ENCODE results near the gene ZNF648. TPM values are rescaled to one million over a fixed set of nuclear protein-coding genes. Genes with fewer than 3 reads are reported as not detected.
"Not testable (repeated sequence)": the region's sequence is repeated elsewhere in the genome, so short reads cannot be mapped to it uniquely, and the experiment has no call there.

Gene ZNF648
- total and polyA plus RNA-seq, 4 donors = not detected

GRCh38 chr1:182050481-182051448 is 10.7 kb downstream of the ZNF648 start:
- 66 to 72% methylated on average over 4 of the region's 4 CpGs for WGBS, 2 donors
- intact Hi-C loops (cut with DNase I) = loop anchor here (10.0 kb wide), 2 partner anchors 566 to 576 kb away; partner anchors contain the start of gene CACNA1E (in 1 of the 2)

DNA sequence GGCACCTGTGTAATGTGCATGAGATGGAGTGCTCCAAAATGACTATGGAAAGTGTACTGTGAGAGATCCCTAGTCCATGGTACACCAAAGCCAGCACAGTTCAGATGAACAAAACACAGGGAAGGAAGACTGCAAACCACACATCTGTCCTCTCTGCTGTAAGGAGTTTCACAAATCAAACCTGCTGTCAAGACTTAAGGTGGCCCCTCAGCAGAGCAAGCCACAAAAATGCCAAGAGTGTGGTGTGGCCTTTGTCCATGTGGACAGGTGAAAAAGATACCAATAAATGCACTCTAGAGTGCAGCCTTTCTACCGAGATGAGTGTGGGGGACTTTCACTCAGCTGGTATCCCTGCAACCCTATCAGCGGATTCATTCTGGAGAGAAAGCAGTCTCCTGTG is 12.9 kb downstream of the ZNF648 start:
- Histone ChIP-seq H3K4me1 (ENCODE audit: control insufficient read depth in 1 of 2, insufficient read depth in 2 of 2, low read length in 2 of 2) (no peaks in the 10 kb centered on the region), H3K27ac (ENCODE audit: low read depth in 1 of 2, low read length in 2 of 2) (no peak overlapping the region), H3K27me3 (ENCODE audit: control insufficient read depth in 1 of 2, insufficient read depth in 2 of 2, low read length in 1 of 2) (no peaks in the 10 kb centered on the region), H3K36me3 (ENCODE audit: control insufficient read depth in 1 of 2, insufficient read depth in 2 of 2, low read length in 1 of 2) (no peaks in the 10 kb centered on the region), H3K9me3 (ENCODE audit: control insufficient read depth, low read length) (peaks cover 3% of the 10 kb centered on the region), H3K4me3 (ENCODE audit: low read length in 2 of 2) (no peak overlapping the region)
- ATAC-seq (ENCODE audit: low FRiP score) (no peak), DNase-seq (no peak)
- intact Hi-C loops (cut with DNase I) = no loop called here
- 75 to 81% methylated on average over 2 of the region's 2 CpGs for WGBS, 2 donors

More at GRCh38 chr1:182050481-182051448, 10.7 kb downstream of the ZNF648 start:
- H3K4me3 ChIP-seq (ENCODE audit: low read length in 2 of 2) = no peak overlapping the region
- no peaks in the 10 kb centered on the region for H3K27me3 ChIP-seq (ENCODE audit: control insufficient read depth in 1 of 2, insufficient read depth in 2 of 2, low read length in 1 of 2)
- no peaks in the 10 kb centered on the region for H3K4me1 ChIP-seq (ENCODE audit: control insufficient read depth in 1 of 2, insufficient read depth in 2 of 2, low read length in 2 of 2)
- H3K9me3 ChIP-seq (ENCODE audit: control insufficient read depth, low read length) = peaks cover 3% of the 10 kb centered on the region
- H3K36me3 ChIP-seq (ENCODE audit: control insufficient read depth in 1 of 2, insufficient read depth in 2 of 2, low read length in 1 of 2) = no peaks in the 10 kb centered on the region
- DNase-seq = no peak
- ATAC-seq (ENCODE audit: low FRiP score) = no peak
- no peak overlapping the region for H3K27ac ChIP-seq (ENCODE audit: low read depth in 1 of 2, low read length in 2 of 2)

DNA sequence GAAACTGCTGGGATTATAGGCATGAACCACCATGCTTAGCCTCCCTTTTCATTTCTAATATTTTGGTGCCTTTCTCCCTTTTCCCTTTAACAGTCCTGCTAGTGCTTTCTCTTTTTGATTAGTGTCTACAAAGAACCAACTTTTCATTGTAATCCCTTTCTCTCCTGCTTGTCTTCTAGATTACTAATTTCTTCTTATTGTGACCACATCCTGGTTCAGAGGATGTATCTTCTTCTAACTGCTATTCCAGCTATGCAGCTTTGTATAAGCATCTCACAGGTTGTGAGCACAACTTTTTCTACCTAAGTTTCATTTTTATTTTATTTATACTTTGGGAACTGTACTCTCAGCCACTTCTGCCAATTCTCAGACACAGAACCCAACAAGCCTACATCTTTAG is 14.7 kb downstream of the ZNF648 start:
- peaks cover 3% of the 10 kb centered on the region for H3K9me3 ChIP-seq (ENCODE audit: control insufficient read depth, low read length)
- intact Hi-C loops (cut with DNase I) = no loop called here
- H3K4me1 ChIP-seq (ENCODE audit: control insufficient read depth in 1 of 2, insufficient read depth in 2 of 2, low read length in 2 of 2) = no peaks in the 10 kb centered on the region
- no peak for ATAC-seq (ENCODE audit: low FRiP score)
- no peak overlapping the region for H3K27ac ChIP-seq (ENCODE audit: low read depth in 1 of 2, low read length in 2 of 2)
- no peak overlapping the region for H3K4me3 ChIP-seq (ENCODE audit: low read length in 2 of 2)
- no peaks in the 10 kb centered on the region for H3K27me3 ChIP-seq (ENCODE audit: control insufficient read depth in 1 of 2, insufficient read depth in 2 of 2, low read length in 1 of 2)
- DNase-seq = no peak
- no peaks in the 10 kb centered on the region for H3K36me3 ChIP-seq (ENCODE audit: control insufficient read depth in 1 of 2, insufficient read depth in 2 of 2, low read length in 1 of 2)

GRCh38 chr1:182045481-182045880 is 16.0 kb downstream of the ZNF648 start:
- H3K4me1 ChIP-seq (ENCODE audit: control insufficient read depth in 1 of 2, insufficient read depth in 2 of 2, low read length in 2 of 2); H3K27me3 ChIP-seq (ENCODE audit: control insufficient read depth in 1 of 2, insufficient read depth in 2 of 2, low read length in 1 of 2); ATAC-seq (ENCODE audit: low FRiP score); H3K9me3 ChIP-seq (ENCODE audit: control insufficient read depth, low read length); DNase-seq; H3K27ac ChIP-seq (ENCODE audit: low read depth in 1 of 2, low read length in 2 of 2); H3K4me3 ChIP-seq (ENCODE audit: low read length in 2 of 2); H3K36me3 ChIP-seq (ENCODE audit: control insufficient read depth in 1 of 2, insufficient read depth in 2 of 2, low read length in 1 of 2); intact Hi-C loops (cut with DNase I): not testable (repeated sequence)
- WGBS, 2 donors = 83 to 85% methylated on average over 8 of the region's 8 CpGs

GRCh38 chr1:182041615-182042014 is 19.9 kb downstream of the ZNF648 start:
- Histone ChIP-seq H3K9me3 (ENCODE audit: control insufficient read depth, low read length) (peaks cover 2% of the 10 kb centered on the region), H3K4me1 (ENCODE audit: control insufficient read depth in 1 of 2, insufficient read depth in 2 of 2, low read length in 2 of 2) (no peaks in the 10 kb centered on the region), H3K27me3 (ENCODE audit: control insufficient read depth in 1 of 2, insufficient read depth in 2 of 2, low read length in 1 of 2) (no peaks in the 10 kb centered on the region), H3K36me3 (ENCODE audit: control insufficient read depth in 1 of 2, insufficient read depth in 2 of 2, low read length in 1 of 2) (no peaks in the 10 kb centered on the region), H3K27ac (ENCODE audit: low read depth in 1 of 2, low read length in 2 of 2) (no peak overlapping the region), H3K4me3 (ENCODE audit: low read length in 2 of 2) (no peak overlapping the region)
- 72 to 75% methylated on average over 3 of the region's 3 CpGs for WGBS, 2 donors
- no peak for ATAC-seq (ENCODE audit: low FRiP score)
- intact Hi-C loops (cut with DNase I) = no loop called here
- DNase-seq = no peak

- Histone ChIP-seq H3K27ac (ENCODE audit: low read depth in 1 of 2, low read length in 2 of 2) (no peak overlapping the region), H3K36me3 (ENCODE audit: control insufficient read depth in 1 of 2, insufficient read depth in 2 of 2, low read length in 1 of 2) (no peaks in the 10 kb centered on the region), H3K9me3 (ENCODE audit: control insufficient read depth, low read length) (no peaks in the 10 kb centered on the region), H3K4me3 (ENCODE audit: low read length in 2 of 2) (no peak overlapping the region), H3K4me1 (ENCODE audit: control insufficient read depth in 1 of 2, insufficient read depth in 2 of 2, low read length in 2 of 2) (no peaks in the 10 kb centered on the region), H3K27me3 (ENCODE audit: control insufficient read depth in 1 of 2, insufficient read depth in 2 of 2, low read length in 1 of 2) (peaks cover 0 to 1% of the 10 kb centered on the region in 2 donors)
- ATAC-seq (ENCODE audit: low FRiP score) (no peak), DNase-seq (no peak)
- intact Hi-C loops (cut with DNase I) = no loop called here
- 66 to 71% methylated on average over 2 of the region's 2 CpGs for WGBS, 2 donors
These were observed 23.3 kb downstream of the ZNF648 start for GRCh38 chr1:182038220-182038619.

GRCh38 chr1:182035097-182035770 is 26.3 kb downstream of the ZNF648 start:
- Histone ChIP-seq H3K27ac (ENCODE audit: low read depth in 1 of 2, low read length in 2 of 2) (no peak overlapping the region), H3K4me1 (ENCODE audit: control insufficient read depth in 1 of 2, insufficient read depth in 2 of 2, low read length in 2 of 2) (no peaks in the 10 kb centered on the region), H3K36me3 (ENCODE audit: control insufficient read depth in 1 of 2, insufficient read depth in 2 of 2, low read length in 1 of 2) (no peaks in the 10 kb centered on the region), H3K27me3 (ENCODE audit: control insufficient read depth in 1 of 2, insufficient read depth in 2 of 2, low read length in 1 of 2) (peaks cover 0 to 1% of the 10 kb centered on the region in 2 donors), H3K4me3 (ENCODE audit: low read length in 2 of 2) (no peak overlapping the region), H3K9me3 (ENCODE audit: control insufficient read depth, low read length) (no peaks in the 10 kb centered on the region)
- ATAC-seq (ENCODE audit: low FRiP score) = no peak
- DNase-seq = no peak
- WGBS, 2 donors = 63 to 70% methylated on average over 7 of the region's 7 CpGs
- intact Hi-C loops (cut with DNase I) = no loop called here

- Histone ChIP-seq H3K4me1 (ENCODE audit: control insufficient read depth in 1 of 2, insufficient read depth in 2 of 2, low read length in 2 of 2) (no peaks in the 10 kb centered on the region), H3K36me3 (ENCODE audit: control insufficient read depth in 1 of 2, insufficient read depth in 2 of 2, low read length in 1 of 2) (no peaks in the 10 kb centered on the region), H3K4me3 (ENCODE audit: low read length in 2 of 2) (no peak overlapping the region), H3K27ac (ENCODE audit: low read depth in 1 of 2, low read length in 2 of 2) (no peak overlapping the region), H3K9me3 (ENCODE audit: control insufficient read depth, low read length) (no peaks in the 10 kb centered on the region), H3K27me3 (ENCODE audit: control insufficient read depth in 1 of 2, insufficient read depth in 2 of 2, low read length in 1 of 2) (peaks cover 0 to 1% of the 10 kb centered on the region in 2 donors)
- no peak for ATAC-seq (ENCODE audit: low FRiP score)
- intact Hi-C loops (cut with DNase I) = no loop called here
- 12 to 21% methylated on average over 1 of the region's 1 CpG for WGBS, 2 donors
- DNase-seq = no peak
These were observed 29.3 kb downstream of the ZNF648 start for GRCh38 chr1:182032251-182032650.
